ENCODE measurements around the gene GABBR2.

GABBR2 gene

GRCh38 chr9:98634685-98635336, 73.9 kb downstream of the GABBR2 start:
- H3K4me3 ChIP-seq (ENCODE audit: low read depth, low read length) = no peak overlapping the region
- in situ Hi-C loops (cut with HindIII; ENCODE audit: low sequenced_read_pairs) = no loop called here
- TF ChIP-seq, protein P1, sequence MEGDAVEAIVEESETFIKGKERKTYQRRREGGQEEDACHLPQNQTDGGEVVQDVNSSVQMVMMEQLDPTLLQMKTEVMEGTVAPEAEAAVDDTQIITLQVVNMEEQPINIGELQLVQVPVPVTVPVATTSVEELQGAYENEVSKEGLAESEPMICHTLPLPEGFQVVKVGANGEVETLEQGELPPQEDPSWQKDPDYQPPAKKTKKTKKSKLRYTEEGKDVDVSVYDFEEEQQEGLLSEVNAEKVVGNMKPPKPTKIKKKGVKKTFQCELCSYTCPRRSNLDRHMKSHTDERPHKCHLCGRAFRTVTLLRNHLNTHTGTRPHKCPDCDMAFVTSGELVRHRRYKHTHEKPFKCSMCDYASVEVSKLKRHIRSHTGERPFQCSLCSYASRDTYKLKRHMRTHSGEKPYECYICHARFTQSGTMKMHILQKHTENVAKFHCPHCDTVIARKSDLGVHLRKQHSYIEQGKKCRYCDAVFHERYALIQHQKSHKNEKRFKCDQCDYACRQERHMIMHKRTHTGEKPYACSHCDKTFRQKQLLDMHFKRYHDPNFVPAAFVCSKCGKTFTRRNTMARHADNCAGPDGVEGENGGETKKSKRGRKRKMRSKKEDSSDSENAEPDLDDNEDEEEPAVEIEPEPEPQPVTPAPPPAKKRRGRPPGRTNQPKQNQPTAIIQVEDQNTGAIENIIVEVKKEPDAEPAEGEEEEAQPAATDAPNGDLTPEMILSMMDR (IDR thresholded peaks at IDR 0.05; ENCODE audit: low read depth, low read length, missing control alignments) = no peak
- DNase-seq (ENCODE audit: low read depth) = no peak

GRCh38 chr9:98632839-98633238, 75.9 kb downstream of the GABBR2 start:
- in situ Hi-C loops (cut with HindIII; ENCODE audit: low sequenced_read_pairs) = no loop called here

DNA sequence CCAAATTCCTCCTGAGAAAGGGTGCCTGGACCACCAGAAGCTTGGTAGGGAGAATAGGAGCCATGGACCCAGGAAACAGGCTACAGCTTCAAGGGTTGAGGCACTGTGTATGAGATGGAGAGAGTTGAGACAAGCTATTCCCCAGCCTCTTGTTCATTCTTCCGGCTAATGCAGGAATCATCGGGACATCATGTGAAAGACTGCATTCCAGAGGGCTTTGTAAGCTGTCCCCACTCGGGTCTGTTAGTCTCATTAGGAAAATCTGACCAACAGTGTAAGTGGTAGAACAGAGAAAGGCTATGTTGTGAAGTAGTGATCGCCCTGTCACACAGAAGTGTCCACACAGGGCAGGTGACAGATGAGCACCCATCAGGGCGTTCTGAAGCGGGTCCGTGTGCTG, 81.4 kb downstream of the GABBR2 start:
- in situ Hi-C loops (cut with HindIII; ENCODE audit: low sequenced_read_pairs) = no loop called here
- no peak for DNase-seq (ENCODE audit: low read depth)
- TF ChIP-seq, protein P1 (IDR thresholded peaks at IDR 0.05; ENCODE audit: low read depth, low read length, missing control alignments) = no peak
- H3K4me3 ChIP-seq (ENCODE audit: low read depth, low read length) = no peak overlapping the region

More at GRCh38 chr9:98632839-98633238, 75.9 kb downstream of the GABBR2 start:
- DNase-seq (ENCODE audit: low read depth) = no peak
- no peak overlapping the region for H3K4me3 ChIP-seq (ENCODE audit: low read depth, low read length)
- TF ChIP-seq, protein P1 (IDR thresholded peaks at IDR 0.05; ENCODE audit: low read depth, low read length, missing control alignments) = no peak

DNA sequence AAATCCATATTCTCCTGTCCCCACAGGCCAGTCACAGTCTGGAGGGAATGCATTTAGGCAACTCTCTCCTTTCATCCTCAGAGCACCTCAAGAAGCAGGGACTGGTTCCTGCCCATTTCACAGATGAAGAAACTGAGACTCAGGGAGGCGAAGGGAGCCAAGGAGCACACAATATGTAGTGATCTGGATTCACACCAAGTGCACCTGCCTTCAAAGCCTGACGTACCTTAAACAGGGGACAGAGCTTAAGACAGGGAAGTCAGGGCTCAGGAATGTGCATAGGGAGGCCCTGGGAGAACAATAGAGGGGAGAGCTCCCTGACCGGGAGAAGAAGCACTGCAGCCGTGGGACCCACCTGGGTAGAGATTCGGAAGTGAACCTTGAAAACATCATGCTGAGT, 83.0 kb downstream of the GABBR2 start:
- TF ChIP-seq, protein P1 (IDR thresholded peaks at IDR 0.05; ENCODE audit: low read depth, low read length, missing control alignments) = no peak
- in situ Hi-C loops (cut with HindIII; ENCODE audit: low sequenced_read_pairs) = no loop called here

GRCh38 chr9:98619788-98620187, 88.9 kb downstream of the GABBR2 start:
- in situ Hi-C loops (cut with HindIII; ENCODE audit: low sequenced_read_pairs) = no loop called here
- TF ChIP-seq, protein P1 (IDR thresholded peaks at IDR 0.05; ENCODE audit: low read depth, low read length, missing control alignments) = no peak
- H3K4me3 ChIP-seq (ENCODE audit: low read depth, low read length) = no peak overlapping the region
- no peak for DNase-seq (ENCODE audit: low read depth)

More for the DNA sequence above, 83.0 kb downstream of the GABBR2 start:
- DNase-seq (ENCODE audit: low read depth) = no peak
- H3K4me3 ChIP-seq (ENCODE audit: low read depth, low read length) = no peak overlapping the region

DNA sequence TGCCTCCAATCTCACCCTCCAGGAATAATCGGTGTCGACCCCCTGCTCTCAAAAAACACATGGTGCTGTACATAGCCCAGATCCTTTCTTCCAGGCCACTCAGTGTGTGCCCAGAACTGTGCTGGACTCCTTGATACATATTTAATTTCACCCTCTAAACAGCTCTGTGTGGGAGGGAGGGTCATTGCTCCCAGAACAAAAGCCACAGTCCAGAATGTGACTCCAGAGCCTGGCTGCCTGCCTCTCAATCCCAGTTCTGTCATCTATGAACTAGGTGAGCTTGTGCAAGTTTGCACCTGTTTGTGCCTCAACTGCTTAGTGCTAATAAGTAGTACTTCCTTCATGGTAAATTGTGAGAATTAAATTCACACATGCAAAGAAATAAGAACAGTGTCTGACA, 93.1 kb downstream of the GABBR2 start:
- DNase-seq (ENCODE audit: low read depth) = no peak
- TF ChIP-seq, protein P1 (IDR thresholded peaks at IDR 0.05; ENCODE audit: low read depth, low read length, missing control alignments) = no peak
- H3K4me3 ChIP-seq (ENCODE audit: low read depth, low read length) = no peak overlapping the region
- in situ Hi-C loops (cut with HindIII; ENCODE audit: low sequenced_read_pairs) = no loop called here
